RCC 7860 (cell line): Measurements from ENCODE around the gene DHRS3.

Experiments used
- DNase-seq: peaks from one replicate; pipeline ENCODE4 v3.0.0-alpha.2; 2015; ENCODE audit warnings: low spot score
- FAIRE-seq: peaks from 2 replicates; lab custom pipeline; 2012; peaks lifted over from hg19 to GRCh38; lab: Jason Lieb, UNC

The DHRS3 gene

GRCh38 chr1:12600880-12601633 is 17.0 kb downstream of the DHRS3 start:
- DNase-seq (no peak), FAIRE-seq (no peak)

- no peak for DNase-seq
- no peak for FAIRE-seq
Observed at GRCh38 chr1:12600335-12600734, 17.7 kb downstream of the DHRS3 start.

GRCh38 chr1:12599657-12600056 is 18.4 kb downstream of the DHRS3 start:
- no peak for DNase-seq
- FAIRE-seq = no peak

GRCh38 chr1:12598974-12599373 is 19.0 kb downstream of the DHRS3 start:
- FAIRE-seq (no peak), DNase-seq (no peak)

DNA sequence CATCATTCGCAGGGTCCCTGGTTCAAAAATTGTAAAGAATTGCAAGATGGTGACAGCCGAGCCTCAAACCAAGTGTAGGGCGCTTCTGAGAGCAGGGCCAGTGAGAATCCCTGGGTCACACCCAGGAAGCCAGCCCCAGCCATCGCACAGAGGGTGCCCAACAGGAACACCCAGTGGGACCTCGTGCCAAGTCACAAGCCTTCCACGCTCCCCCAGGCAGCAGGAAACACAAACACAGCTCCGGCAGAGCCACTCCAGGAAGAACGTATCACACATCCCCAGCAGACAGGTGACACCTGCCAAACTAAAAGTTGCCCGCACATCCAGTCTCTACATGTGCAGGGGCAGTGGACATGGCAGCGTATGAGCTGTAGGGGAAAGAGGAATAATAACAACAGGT is 20.2 kb downstream of the DHRS3 start:
- no peak for DNase-seq
- FAIRE-seq = no peak

GRCh38 chr1:12596007-12596821 is 21.8 kb downstream of the DHRS3 start:
- peak; percentile 92 for DNase-seq
- FAIRE-seq = peak; percentile 94

GRCh38 chr1:12595757-12596006 is 22.3 kb downstream of the DHRS3 start:
- no peak for FAIRE-seq
- DNase-seq = no peak

DNA sequence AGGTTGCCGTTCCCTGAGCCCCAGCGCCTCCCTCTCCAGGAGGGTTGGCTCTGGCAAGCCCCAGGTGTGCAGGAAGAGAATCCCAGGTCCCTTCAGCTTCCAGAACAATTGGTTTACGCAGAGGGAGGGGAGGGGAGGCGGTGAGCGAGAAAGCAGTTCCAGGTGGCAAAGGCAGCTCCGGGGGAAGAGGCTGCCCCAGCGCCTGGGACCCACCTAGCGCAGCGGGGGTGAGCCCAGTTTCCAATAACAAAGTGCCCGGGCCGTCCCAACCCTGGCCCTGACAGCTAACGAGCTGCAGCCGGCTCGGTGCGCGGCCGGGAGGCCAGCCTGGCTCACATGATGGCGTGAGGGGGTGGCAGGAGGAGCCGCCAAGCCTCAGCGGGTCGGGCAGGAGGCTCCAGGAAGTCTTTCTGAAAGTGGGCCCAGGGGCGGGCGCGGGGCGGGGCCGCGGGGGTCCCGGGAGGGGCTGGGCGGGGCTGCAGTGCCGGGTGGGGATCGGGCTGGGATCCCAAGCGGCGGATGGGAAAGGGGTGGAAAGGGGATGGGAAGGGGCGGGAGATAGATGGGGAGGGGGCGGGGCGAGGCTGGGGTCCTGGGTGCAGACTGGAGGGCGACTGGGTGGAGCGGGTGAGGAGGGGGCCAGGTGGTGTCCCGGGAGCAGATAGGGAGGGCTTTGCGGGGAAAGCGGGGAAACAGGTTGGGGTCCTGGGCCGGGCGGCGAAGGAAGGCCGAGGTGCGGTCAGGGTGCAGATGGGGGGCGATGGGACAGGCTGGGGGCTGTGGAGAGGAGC is 22.8 kb downstream of the DHRS3 start:
- no peak for DNase-seq
- no peak for FAIRE-seq

- FAIRE-seq = no peak
- DNase-seq = no peak
Observed at GRCh38 chr1:12594490-12594889, 23.5 kb downstream of the DHRS3 start.

DNA sequence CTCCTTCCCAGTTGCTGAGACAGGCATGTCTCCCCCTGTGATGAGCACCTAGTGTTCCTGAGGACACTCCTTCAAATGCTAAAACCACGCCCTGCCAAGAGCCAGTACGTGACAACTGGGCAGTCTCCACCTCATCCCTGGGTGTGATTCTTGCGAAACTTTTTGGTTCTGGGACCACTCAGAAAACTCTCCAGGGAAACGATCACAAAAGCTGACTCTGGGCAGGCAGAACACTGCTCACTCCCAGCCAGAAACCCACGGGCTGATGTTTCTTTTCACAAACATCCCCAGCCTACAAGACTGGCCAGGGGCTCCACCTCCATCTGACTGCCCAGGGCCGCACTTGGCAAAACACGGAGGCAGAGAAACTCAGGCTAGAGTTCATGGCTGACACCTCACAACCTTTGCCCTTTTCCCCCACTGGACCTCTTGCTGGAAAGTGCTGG is 24.4 kb downstream of the DHRS3 start:
- DNase-seq (peak; percentile 48), FAIRE-seq (peak; percentile 65)

DNA sequence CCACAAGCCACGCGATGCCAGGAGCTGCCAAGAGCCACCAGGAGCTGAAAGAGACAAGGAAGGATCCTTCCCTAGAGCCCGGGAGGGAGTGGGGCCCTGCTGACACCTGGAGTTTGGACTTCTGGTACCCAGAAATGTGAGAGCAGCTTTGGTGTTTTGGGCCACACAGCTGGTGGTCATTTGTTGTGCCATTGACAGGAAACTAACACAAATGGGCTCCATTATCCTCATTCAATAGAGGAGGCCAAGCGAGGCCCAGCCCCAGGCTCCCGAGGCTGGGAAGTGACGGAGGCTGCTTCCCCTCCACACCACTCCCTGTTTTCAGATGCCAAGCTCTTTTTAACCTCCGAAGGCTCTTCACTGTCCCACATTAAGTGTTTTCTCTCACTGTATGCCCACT is 25.5 kb downstream of the DHRS3 start:
- no peak for DNase-seq
- FAIRE-seq = no peak

DNA sequence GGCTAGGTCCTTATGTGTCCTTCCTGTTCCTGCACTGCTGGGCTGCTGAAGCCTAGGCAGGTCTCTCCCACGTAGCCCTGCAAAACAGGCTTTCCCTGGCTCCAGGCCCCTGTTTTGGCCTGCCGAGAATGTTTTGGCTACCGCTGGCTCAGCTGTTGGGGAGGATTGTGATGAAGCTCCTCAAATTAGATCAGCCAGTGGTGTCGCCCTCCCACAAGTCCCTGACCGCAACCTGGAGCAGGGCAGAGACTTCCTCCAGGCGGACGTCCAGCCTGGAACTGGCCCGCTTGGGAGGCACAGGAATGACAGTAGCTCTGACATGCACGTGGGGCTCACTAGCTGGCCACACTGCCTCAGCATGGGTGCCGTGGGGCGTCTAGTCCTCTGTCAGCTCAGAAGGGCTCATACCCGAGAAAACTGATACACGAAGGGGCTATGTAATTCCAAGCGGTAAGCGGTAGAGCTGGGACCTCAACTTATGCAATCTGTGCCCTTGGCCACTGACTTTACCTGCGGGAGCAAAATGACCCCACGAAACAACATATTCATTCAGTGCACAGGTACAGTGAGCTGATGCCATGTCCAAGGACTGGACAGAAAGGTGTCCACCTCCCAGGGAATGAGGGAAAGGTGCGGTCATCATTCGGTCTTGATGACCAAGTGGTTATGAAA is 26.6 kb downstream of the DHRS3 start:
- DNase-seq = no peak
- no peak for FAIRE-seq

- no peak for DNase-seq
- FAIRE-seq = no peak
Observed at GRCh38 chr1:12588695-12589094, 29.3 kb downstream of the DHRS3 start.

DNA sequence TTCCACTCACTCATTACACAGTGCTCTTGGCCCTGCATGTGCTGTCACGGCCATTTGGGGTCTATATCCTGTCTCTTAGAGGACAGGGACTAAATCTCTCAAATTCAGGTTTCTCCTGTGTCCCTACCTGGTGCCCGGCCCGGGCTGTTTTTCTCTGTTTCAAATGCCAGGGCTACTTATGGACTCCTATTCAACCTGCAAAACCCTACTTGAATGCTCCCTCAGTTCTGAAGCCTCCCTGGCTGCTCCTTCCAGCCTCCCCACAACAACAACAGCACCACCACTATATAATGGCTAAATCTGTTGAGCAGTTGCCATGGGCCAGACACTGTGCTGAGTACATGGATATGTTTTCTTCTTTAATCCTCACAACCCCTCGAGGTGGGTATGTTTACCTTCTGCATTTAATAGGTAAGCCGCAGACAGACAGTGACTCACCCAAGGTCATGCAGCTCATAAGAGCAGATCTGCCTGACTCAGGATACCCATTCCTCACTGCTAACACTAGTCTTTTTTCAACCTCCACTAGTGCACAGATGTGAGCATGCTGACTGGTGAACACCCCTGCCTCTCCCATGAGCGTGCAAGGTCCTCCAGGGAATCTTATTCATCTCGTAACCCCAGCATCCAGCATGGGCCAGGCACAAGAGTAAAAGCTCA is 29.9 kb downstream of the DHRS3 start:
- DNase-seq (peak; percentile 89), FAIRE-seq (peak; percentile 87)

DNA sequence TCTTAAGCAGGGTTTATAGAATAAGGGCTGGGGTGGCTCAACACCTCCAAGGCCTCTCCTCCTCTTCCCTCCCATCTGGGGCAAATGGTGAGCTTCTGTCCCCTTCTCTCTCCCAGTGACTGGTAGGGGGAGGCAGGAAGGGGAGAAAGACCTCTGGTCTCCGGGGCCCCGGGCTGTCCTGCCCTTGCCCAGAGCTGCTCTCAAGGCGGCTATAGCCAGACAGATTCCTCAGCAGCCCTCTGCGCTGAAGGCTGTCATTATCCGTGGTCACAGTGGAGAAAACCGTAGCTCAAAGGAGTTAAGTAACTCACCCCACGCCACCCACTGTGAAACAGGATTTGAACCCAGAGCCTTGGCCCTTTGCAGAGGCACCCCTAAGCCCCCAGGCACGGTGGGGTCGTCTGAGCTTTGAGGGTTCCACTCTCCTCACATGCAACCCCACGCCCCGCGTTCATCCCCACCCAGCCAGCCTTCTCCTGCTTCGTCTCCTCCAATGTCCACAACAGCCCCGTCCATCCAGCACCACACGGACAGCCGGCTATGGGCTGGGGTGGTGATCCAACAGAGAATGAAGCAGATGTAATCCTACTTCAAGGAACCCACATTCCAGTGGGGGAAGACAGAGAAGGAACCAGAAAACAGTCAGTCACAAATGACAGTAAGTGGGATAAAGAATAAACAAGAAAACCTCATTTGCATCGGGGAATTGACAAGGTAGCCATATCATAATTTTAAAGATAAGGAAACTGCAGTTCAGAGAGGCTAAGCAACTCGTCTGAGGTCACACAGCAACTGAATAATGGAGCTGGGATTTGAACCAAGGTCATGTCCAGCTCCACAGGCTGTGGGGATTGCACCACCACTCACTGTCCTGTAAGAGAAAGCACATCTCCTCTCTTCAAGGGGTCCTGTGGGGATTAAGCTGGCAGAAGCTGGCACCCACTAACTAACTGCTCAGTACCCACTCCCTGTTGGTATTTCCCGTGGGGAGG is 31.8 kb downstream of the DHRS3 start:
- DNase-seq (no peak), FAIRE-seq (no peak)

DNA sequence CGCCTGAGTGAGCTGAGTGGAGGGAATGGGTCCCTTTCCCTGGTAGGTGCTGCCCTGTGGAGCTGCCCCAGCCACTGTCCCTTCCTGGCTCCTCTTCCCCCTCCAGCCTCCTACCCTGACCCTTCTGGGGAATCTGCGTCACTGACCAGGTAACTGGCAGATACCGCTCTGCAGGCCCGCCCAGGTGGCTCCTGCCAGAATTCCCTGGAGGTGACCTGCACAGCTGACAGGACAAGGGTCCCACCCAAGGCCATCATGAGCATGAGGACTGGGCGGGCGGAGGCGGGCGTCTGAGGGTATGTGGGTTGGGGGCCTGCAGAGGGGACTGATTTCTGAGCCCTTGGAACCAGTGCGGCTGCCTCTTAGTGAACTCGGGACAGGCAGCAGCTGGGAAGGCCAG is 32.5 kb downstream of the DHRS3 start:
- no peak for FAIRE-seq
- no peak for DNase-seq

GRCh38 chr1:12584900-12585525 is 33.0 kb downstream of the DHRS3 start:
- FAIRE-seq (no peak), DNase-seq (no peak)

- FAIRE-seq (no peak), DNase-seq (no peak)
Observed at GRCh38 chr1:12583484-12583883, 34.5 kb downstream of the DHRS3 start.

GRCh38 chr1:12582649-12583048 is 35.4 kb downstream of the DHRS3 start:
- DNase-seq = no peak
- FAIRE-seq = no peak
